ENCODE data around the gene PRKAR1A.

Gene PRKAR1A

DNA sequence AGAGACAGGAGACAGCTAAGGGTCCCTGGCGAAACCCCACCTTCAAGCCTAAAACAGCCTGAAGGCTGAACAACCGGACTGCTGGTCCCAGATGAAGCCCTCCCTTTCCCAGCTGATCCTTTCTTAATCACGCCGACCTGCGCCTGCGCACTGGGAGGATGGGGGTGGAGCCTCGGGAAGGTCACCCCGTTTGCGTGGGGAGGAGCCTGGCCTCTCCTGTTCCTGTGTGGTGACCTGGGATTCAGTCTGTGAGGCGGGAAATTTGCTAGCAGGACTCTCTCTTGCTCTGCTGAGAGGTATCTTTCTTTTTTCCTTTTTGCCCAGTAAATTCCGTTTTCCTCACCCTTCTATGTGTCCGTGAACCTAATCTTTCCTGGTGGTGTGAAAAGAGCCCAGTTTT, 79.4 kb downstream of the PRKAR1A start:
- no peak for TF ChIP-seq CTCF (IDR thresholded peaks at IDR 0.05; ENCODE audit: extremely low read depth, insufficient read depth, missing control alignments)
- in situ Hi-C loops (cut with MboI; ENCODE audit: low pct_unique_long_range_greater_than_20kb, low sequenced_read_pairs, unreplicated experiment): no loop called here
- DNase-seq (ENCODE audit: low spot score): no peak

DNA sequence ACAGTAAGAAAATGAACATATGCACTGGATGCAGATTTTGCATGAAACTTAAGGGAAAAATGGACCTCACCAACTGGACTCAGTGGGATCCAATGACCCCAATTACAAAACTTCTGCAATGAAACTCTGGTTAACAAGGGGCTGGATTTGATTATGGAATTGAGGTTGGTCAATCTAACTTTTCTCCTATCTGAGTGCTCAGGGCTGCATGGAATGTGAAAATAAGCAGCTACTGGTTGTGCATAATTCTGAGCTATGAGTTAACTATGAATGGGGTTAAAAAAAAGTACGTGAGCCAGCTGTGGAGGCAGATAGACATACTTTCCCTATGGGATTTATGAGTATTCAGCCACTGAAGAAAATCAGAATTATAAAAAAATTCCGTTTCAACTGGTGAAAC, 79.8 kb downstream of the PRKAR1A start:
- in situ Hi-C loops (cut with MboI; ENCODE audit: low pct_unique_long_range_greater_than_20kb, low sequenced_read_pairs, unreplicated experiment): no loop called here
- TF ChIP-seq CTCF (IDR thresholded peaks at IDR 0.05; ENCODE audit: extremely low read depth, insufficient read depth, missing control alignments): no peak
- no peak for DNase-seq (ENCODE audit: low spot score)

DNA sequence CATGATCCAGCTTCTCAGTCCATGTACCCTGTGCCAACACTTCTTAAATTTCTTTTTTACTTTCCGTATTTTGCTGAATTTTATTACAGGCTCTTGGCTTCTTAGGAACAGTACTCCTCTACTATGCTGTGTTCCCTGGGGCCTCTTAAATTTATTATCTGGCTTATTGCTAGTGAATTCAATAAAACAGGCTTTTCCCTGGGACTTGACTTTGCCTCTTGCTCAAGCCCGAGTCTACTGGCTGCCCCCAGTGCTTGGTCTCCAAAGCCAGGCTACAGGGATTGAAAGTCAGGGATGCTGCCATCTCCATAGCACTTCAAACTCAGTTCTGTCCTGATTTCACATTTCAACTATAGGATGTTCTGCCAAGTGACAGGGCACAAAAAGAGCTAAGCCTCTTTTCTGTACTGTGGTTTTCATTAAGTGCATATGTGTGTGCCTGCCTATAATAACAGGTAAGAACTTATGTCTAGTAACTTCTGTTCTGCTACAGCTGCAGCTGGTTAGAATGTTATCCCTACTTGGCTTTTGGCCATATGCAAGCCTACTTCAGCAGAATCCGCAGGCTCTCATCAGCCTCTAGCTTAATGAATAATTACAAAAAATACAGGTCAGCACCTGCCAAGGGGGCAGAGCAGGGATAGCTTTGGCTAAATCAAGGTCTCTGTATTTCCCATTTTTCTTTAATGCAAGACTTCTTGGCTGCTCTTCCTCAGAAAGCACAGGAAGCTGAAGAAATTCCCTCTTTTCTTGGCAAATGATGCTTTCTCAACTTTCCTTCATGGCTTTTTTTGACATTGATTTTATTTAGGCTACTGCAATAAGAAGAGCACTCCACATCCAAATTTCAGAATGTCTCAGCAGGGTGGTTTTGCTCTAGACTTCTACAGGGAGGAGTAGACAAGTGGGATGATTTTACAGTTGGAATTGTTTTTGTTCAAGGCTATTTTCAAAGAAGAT, 80.7 kb downstream of the PRKAR1A start:
- no peak for DNase-seq (ENCODE audit: low spot score)
- in situ Hi-C loops (cut with MboI; ENCODE audit: low pct_unique_long_range_greater_than_20kb, low sequenced_read_pairs, unreplicated experiment): no loop called here

GRCh38 chr17:68594552-68594951, 82.3 kb downstream of the PRKAR1A start:
- DNase-seq (ENCODE audit: low spot score): no peak
- in situ Hi-C loops (cut with MboI; ENCODE audit: low pct_unique_long_range_greater_than_20kb, low sequenced_read_pairs, unreplicated experiment): no loop called here
- TF ChIP-seq CTCF (IDR thresholded peaks at IDR 0.05; ENCODE audit: extremely low read depth, insufficient read depth, missing control alignments): no peak

More for the DNA sequence above, 80.7 kb downstream of the PRKAR1A start:
- TF ChIP-seq CTCF (IDR thresholded peaks at IDR 0.05; ENCODE audit: extremely low read depth, insufficient read depth, missing control alignments): no peak

- in situ Hi-C loops (cut with MboI; ENCODE audit: low pct_unique_long_range_greater_than_20kb, low sequenced_read_pairs, unreplicated experiment): no loop called here
- no peak for TF ChIP-seq CTCF (IDR thresholded peaks at IDR 0.05; ENCODE audit: extremely low read depth, insufficient read depth, missing control alignments)
- DNase-seq (ENCODE audit: low spot score): no peak
Observed at GRCh38 chr17:68595496-68595895, 83.3 kb downstream of the PRKAR1A start.

DNA sequence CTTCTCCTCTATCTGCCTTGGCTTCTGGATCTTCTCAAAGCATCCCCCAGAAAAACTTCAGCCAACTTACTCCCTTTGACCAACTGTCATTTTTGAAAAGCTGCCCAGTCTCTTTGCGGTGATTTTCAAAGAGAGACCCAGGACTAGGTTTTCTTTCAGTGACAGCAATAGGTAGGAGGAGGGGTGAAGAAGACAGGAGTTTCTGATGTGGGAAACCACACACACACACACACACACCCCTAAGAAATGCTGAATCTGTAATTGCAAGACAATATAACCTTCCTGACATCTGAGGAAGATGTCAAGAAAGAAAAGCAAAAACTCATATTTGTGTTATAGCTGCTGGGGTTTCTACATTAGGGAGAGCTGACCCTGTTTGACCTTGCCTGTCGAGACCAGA, 83.8 kb downstream of the PRKAR1A start:
- no peak for TF ChIP-seq CTCF (IDR thresholded peaks at IDR 0.05; ENCODE audit: extremely low read depth, insufficient read depth, missing control alignments)
- in situ Hi-C loops (cut with MboI; ENCODE audit: low pct_unique_long_range_greater_than_20kb, low sequenced_read_pairs, unreplicated experiment): no loop called here
- DNase-seq (ENCODE audit: low spot score): no peak
